ENCODE data around the gene SUSD1.

SUSD1 gene

DNA sequence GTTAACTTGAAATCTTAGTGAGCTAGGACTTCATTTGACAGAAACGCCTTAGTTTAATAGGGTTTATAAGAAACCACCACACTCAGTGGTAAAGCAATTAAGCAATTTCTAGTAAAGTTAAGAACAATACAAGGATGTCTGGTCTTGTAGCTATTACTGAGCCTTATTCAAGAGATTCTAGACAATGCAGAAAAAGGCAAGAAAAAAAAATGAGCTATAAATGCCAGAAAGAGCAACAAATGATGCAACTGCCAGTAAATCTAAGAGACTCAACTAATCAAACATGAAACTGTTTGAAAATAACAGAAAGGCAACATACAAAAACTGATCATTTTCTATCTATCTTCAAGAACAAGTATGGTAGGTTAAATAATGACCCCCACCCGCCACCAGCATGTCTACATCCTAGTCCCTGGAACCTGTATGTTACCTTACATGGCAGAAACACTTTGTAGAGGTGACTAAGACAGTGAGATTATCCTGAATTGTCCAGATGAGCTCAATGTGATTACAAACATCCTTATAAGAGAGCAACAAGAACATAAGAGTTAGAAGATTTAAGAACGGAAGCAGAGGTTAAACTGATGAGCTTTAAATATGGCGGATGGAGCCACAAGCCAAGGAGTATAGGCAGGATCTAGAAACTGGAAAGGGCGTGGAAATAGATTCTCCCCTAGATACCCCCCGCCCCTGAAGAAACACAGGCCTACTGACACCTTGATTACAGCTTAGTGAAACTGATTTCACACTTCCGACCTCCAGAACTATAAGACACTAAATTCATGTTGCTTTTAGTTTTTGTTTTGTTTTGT lies 93.0 kb downstream of the SUSD1 start:
- no peaks in the 10 kb centered on the region for H3K4me1 ChIP-seq (ENCODE audit: control insufficient read depth, insufficient read depth, low read length)
- ChIA-PET POLR2A (no interaction called here), CTCF (interaction anchor here (0.7 to 1.7 kb wide), 8 partner anchors 16 to 821 kb away, joined by 3 to 12 read pairs (median 4); no protein-coding TSS in a partner anchor)
- no peak overlapping the region for H3K27ac ChIP-seq (ENCODE audit: extremely low read depth, low read depth, low read length)
- no peaks in the 10 kb centered on the region for H3K9me3 ChIP-seq (ENCODE audit: control insufficient read depth, insufficient read depth, low read depth, low read length)
- TF ChIP-seq ZNF76 (tag by site-specific recombination; IDR thresholded peaks at IDR 0.05; ENCODE audit: borderline replicate concordance, low read depth) (no peak), ZNF707 (tag by site-specific recombination; IDR thresholded peaks at IDR 0.05) (no peak), ZNF157 (tag by site-specific recombination; IDR thresholded peaks at IDR 0.05) (no peak), ZFP3 (tag by site-specific recombination; IDR thresholded peaks at IDR 0.05; ENCODE audit: low read depth) (no peak), ZNF133 (tag by site-specific recombination; IDR thresholded peaks at IDR 0.05) (no peak), ZNF341 (tag by site-specific recombination; IDR thresholded peaks at IDR 0.05; ENCODE audit: low read depth) (no peak), HOXA7 (CRISPR knock-in tag; IDR thresholded peaks at IDR 0.05; ENCODE audit: borderline replicate concordance) (no peak), ZNF777 (tag by site-specific recombination; IDR thresholded peaks at IDR 0.05; ENCODE audit: borderline replicate concordance) (no peak), ZNF324 (tag by site-specific recombination; IDR thresholded peaks at IDR 0.05) (no peak), ZNF701 (tag by site-specific recombination; IDR thresholded peaks at IDR 0.05) (no peak), ZNF571 (tag by site-specific recombination; IDR thresholded peaks at IDR 0.05) (no peak), REPIN1 (tag by site-specific recombination; IDR thresholded peaks at IDR 0.05; ENCODE audit: low read depth) (no peak), ZNF621 (tag by site-specific recombination; IDR thresholded peaks at IDR 0.05) (no peak)
- TF ChIP-seq, protein P1, sequence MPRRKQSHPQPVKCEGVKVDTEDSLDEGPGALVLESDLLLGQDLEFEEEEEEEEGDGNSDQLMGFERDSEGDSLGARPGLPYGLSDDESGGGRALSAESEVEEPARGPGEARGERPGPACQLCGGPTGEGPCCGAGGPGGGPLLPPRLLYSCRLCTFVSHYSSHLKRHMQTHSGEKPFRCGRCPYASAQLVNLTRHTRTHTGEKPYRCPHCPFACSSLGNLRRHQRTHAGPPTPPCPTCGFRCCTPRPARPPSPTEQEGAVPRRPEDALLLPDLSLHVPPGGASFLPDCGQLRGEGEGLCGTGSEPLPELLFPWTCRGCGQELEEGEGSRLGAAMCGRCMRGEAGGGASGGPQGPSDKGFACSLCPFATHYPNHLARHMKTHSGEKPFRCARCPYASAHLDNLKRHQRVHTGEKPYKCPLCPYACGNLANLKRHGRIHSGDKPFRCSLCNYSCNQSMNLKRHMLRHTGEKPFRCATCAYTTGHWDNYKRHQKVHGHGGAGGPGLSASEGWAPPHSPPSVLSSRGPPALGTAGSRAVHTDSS (tag by site-specific recombination; IDR thresholded peaks at IDR 0.05) = no peak
- TF ChIP-seq, protein P2, sequence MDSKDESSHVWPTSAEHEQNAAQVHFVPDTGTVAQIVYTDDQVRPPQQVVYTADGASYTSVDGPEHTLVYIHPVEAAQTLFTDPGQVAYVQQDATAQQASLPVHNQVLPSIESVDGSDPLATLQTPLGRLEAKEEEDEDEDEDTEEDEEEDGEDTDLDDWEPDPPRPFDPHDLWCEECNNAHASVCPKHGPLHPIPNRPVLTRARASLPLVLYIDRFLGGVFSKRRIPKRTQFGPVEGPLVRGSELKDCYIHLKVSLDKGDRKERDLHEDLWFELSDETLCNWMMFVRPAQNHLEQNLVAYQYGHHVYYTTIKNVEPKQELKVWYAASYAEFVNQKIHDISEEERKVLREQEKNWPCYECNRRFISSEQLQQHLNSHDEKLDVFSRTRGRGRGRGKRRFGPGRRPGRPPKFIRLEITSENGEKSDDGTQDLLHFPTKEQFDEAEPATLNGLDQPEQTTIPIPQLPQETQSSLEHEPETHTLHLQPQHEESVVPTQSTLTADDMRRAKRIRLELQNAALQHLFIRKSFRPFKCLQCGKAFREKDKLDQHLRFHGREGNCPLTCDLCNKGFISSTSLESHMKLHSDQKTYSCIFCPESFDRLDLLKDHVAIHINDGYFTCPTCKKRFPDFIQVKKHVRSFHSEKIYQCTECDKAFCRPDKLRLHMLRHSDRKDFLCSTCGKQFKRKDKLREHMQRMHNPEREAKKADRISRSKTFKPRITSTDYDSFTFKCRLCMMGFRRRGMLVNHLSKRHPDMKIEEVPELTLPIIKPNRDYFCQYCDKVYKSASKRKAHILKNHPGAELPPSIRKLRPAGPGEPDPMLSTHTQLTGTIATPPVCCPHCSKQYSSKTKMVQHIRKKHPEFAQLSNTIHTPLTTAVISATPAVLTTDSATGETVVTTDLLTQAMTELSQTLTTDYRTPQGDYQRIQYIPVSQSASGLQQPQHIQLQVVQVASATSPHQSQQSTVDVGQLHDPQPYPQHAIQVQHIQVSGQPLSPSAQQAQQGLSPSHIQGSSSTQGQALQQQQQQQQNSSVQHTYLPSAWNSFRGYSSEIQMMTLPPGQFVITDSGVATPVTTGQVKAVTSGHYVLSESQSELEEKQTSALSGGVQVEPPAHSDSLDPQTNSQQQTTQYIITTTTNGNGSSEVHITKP (tag by site-specific recombination; IDR thresholded peaks at IDR 0.05) = no peak
- TF ChIP-seq, protein P3, sequence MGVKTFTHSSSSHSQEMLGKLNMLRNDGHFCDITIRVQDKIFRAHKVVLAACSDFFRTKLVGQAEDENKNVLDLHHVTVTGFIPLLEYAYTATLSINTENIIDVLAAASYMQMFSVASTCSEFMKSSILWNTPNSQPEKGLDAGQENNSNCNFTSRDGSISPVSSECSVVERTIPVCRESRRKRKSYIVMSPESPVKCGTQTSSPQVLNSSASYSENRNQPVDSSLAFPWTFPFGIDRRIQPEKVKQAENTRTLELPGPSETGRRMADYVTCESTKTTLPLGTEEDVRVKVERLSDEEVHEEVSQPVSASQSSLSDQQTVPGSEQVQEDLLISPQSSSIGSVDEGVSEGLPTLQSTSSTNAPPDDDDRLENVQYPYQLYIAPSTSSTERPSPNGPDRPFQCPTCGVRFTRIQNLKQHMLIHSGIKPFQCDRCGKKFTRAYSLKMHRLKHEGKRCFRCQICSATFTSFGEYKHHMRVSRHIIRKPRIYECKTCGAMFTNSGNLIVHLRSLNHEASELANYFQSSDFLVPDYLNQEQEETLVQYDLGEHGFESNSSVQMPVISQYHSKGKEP (tag by site-specific recombination; IDR thresholded peaks at IDR 0.05) = no peak
- no peak overlapping the region for H3K4me3 ChIP-seq (ENCODE audit: low read depth, low read length)
- H3K36me3 ChIP-seq (ENCODE audit: control insufficient read depth in 2 of 2, insufficient read depth in 1 of 2, low read length in 2 of 2) = no peaks in the 10 kb centered on the region; a peak in 1 of 3 replicates

DNA sequence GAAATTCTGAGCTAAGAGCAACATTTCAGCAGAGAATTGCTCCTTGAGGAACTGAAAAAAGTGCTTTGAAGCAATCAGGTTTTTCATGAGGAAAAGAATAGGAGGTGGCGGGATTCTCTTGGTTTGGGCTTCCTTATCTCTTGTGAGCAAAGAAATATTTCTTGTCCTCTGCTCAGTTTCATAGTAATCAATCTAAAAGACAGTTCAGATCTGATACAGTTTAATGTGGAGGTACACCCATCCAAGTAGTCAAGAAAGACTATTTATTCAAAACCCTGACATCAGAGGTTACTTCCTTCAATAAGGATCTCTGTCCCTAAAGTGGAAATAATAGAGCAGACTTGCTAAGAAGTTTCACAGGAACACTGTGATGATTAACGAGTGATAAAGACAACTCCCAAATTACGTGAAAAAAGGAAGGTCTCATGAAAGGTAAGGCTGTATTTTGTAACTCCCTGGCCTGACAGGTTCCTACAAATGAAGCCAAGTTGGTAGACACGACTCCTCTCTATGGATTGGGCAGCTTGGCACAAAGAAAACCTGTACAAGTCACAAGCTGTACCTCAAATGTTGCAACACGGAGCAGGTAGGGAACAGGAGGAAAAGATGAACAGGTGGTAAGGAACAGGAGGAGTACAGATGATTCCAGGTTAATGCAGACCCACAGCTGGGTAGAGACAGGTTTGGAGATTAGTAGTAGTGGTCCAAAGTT lies 94.1 kb downstream of the SUSD1 start:
- TF ChIP-seq ZNF785 (tag by site-specific recombination; IDR thresholded peaks at IDR 0.05) (no peak), ZNF335 (tag by site-specific recombination; conservative IDR thresholded peaks at IDR 0.05) (no peak), HOXC10 (CRISPR knock-in tag; IDR thresholded peaks at IDR 0.05) (no peak)
- no peak overlapping the region for H3K4me3 ChIP-seq (ENCODE audit: low read depth, low read length)
- H3K9me3 ChIP-seq (ENCODE audit: control insufficient read depth, insufficient read depth, low read depth, low read length) = no peaks in the 10 kb centered on the region
- CTCF ChIA-PET = interaction anchor here (0.5 to 1.7 kb wide), 5 partner anchors 9 to 822 kb away, joined by 3 to 12 read pairs (median 4); no protein-coding TSS in a partner anchor
- no peak overlapping the region for H3K27ac ChIP-seq (ENCODE audit: extremely low read depth, low read depth, low read length)
- no peaks in the 10 kb centered on the region for H3K36me3 ChIP-seq (ENCODE audit: control insufficient read depth in 2 of 2, insufficient read depth in 1 of 2, low read length in 2 of 2)
- H3K4me1 ChIP-seq (ENCODE audit: control insufficient read depth, insufficient read depth, low read length) = no peaks in the 10 kb centered on the region
- POLR2A ChIA-PET = no interaction called here

Measured in HEK293 (cell line).